Endodermal cell (in vitro differentiated cells): Measurements from ENCODE around the gene RPS6KA2. TPM values are rescaled to one million over a fixed set of nuclear protein-coding genes. Genes with fewer than 3 reads are reported as not detected.
A peak's percentile ranks its signal among the peaks of the same experiment; 100 is the strongest.

ENCODE experiments used
- DNase-seq: peaks from one replicate; pipeline ENCODE4 v3.0.0-alpha.2; 2017
- H3K27ac ChIP-seq: 2 replicates; pipeline ENCODE4 v1.5.1; 2013; ENCODE audit warnings: mild to moderate bottlenecking, low read depth, low read length, moderate library complexity
- H3K27me3 ChIP-seq: 2 replicates; pipeline ENCODE4 v1.6.1; 2013; ENCODE audit warnings: mild to moderate bottlenecking, low read length, moderate library complexity; ENCODE audit not compliant: insufficient read depth, control insufficient read depth, poor library complexity, severe bottlenecking
- H3K36me3 ChIP-seq: 2 replicates; pipeline ENCODE4 v1.7.0; 2013; ENCODE audit warnings: mild to moderate bottlenecking, low read length, moderate library complexity; ENCODE audit not compliant: control insufficient read depth, insufficient read depth
- H3K4me1 ChIP-seq: one replicate; pipeline ENCODE4 v1.7.0; 2013; ENCODE audit warnings: low read length; ENCODE audit not compliant: control insufficient read depth, insufficient read depth
- H3K4me3 ChIP-seq: 2 replicates; pipeline ENCODE4 v1.5.1; 2013; ENCODE audit warnings: mild to moderate bottlenecking, low read length, moderate library complexity
- H3K9ac ChIP-seq: 2 replicates; pipeline ENCODE4 v1.6.1; 2013; ENCODE audit warnings: mild to moderate bottlenecking, low read length, moderate library complexity; ENCODE audit not compliant: poor library complexity, severe bottlenecking; ENCODE audit errors: extremely low read depth
- H3K9me3 ChIP-seq: 2 replicates; pipeline ENCODE4 v1.6.1; 2013; ENCODE audit warnings: mild to moderate bottlenecking, low read length, moderate library complexity; ENCODE audit not compliant: control insufficient read depth
- H3K27ac Mint-ChIP-seq: 2 replicates; pipeline ENCODE4 v1.8.0; 2020; ENCODE audit warnings: mixed read lengths
- H3K27me3 Mint-ChIP-seq: 2 replicates; pipeline ENCODE4 v1.8.0; 2021; ENCODE audit warnings: mild to moderate bottlenecking, mixed read lengths; ENCODE audit not compliant: insufficient read depth
- H3K36me3 Mint-ChIP-seq: 2 replicates; pipeline ENCODE4 v1.8.0; 2020; ENCODE audit warnings: low read depth, mixed read lengths
- H3K4me1 Mint-ChIP-seq: 2 replicates; pipeline ENCODE4 v1.8.0; 2020; ENCODE audit warnings: mixed read lengths
- H3K4me3 Mint-ChIP-seq: 2 replicates; pipeline ENCODE4 v1.8.0; 2020; ENCODE audit warnings: mild to moderate bottlenecking, moderate library complexity, mixed read lengths
- H3K9me3 Mint-ChIP-seq: 2 replicates; pipeline ENCODE4 v1.8.0; 2020; ENCODE audit warnings: mild to moderate bottlenecking, mixed read lengths
- CTCF ChIP-seq: fragments of 200-600 bp; sonication (generic); conservative IDR thresholded peaks from 2 replicates; pipeline ENCODE4 v1.5.0; 2021; ENCODE audit warnings: antibody characterized with exemption, mild to moderate bottlenecking
- WGBS, 2 experiments: methylation state at CpG; one replicate each; pipeline versions ENCODE4 v1.1.5 to v1.1.7; 2013; ENCODE audit warnings: missing lambda C conversion rate in 2 of 2, mixed read lengths in 1 of 2; ENCODE audit not compliant: insufficient coverage in 1 of 2, insufficient read length in 1 of 2; 5-methylcytosine and 5-hydroxymethylcytosine counted together
- total RNA-seq, 2 donors: library from RNA; stranded (reverse); fragmentation: NEBNext Ultra II Directional in 1 of 2; extraction: Animal tissue kit (Norgen Biotek cat#: 25700) in 1 of 2; gene quantifications; 2 replicates in 1 of 2; 3 replicates in 1 of 2; pipeline ENCODE4 v1.2.1, GENCODE V29; 2021

The RPS6KA2 gene
- total RNA-seq, 2 donors from 2014 or later: 17.9 to 23.9 TPM

GRCh38 chr6:166515072-166515810 lies 111.8 kb downstream of the RPS6KA2 start:
- no peak overlapping the region for H3K27ac Mint-ChIP-seq
- Histone ChIP-seq H3K4me1 (no peaks in the 10 kb centered on the region), H3K27me3 (no peaks in the 10 kb centered on the region), H3K36me3 (peaks cover 6% of the 10 kb centered on the region), H3K9me3 (peaks cover 28% of the 10 kb centered on the region), H3K9ac (no peak overlapping the region), H3K4me3 (no peak overlapping the region), H3K27ac (no peak overlapping the region)
- peak; percentile 51 for TF ChIP-seq CTCF
- peaks cover 44% of the 10 kb centered on the region for H3K36me3 Mint-ChIP-seq
- H3K4me3 Mint-ChIP-seq: no peak overlapping the region
- peaks cover 27% of the 10 kb centered on the region for H3K9me3 Mint-ChIP-seq
- WGBS, 2 experiments: 85 to 88% methylated on average over 8 to 11 of the region's 11 CpGs
- no peaks in the 10 kb centered on the region for H3K27me3 Mint-ChIP-seq
- H3K4me1 Mint-ChIP-seq: peaks cover 17% of the 10 kb centered on the region
- peak; percentile 70 for DNase-seq

GRCh38 chr6:166514196-166514595 lies 112.9 kb downstream of the RPS6KA2 start:
- WGBS, 2 experiments: 90 to 94% methylated on average over 2 to 3 of the region's 3 CpGs
- Mint-ChIP-seq H3K4me3 (no peak overlapping the region), H3K36me3 (peaks cover 45% of the 10 kb centered on the region), H3K4me1 (peaks cover 17% of the 10 kb centered on the region), H3K27me3 (no peaks in the 10 kb centered on the region), H3K27ac (no peak overlapping the region), H3K9me3 (peaks cover 23% of the 10 kb centered on the region)
- no peak overlapping the region for H3K4me3 ChIP-seq
- peak; percentile 68 for DNase-seq
- peak; percentile 47 for TF ChIP-seq CTCF
- peaks cover 6% of the 10 kb centered on the region for H3K36me3 ChIP-seq
- H3K4me1 ChIP-seq: no peaks in the 10 kb centered on the region
- H3K9me3 ChIP-seq: peaks cover 25% of the 10 kb centered on the region
- no peak overlapping the region for H3K9ac ChIP-seq
- H3K27ac ChIP-seq: no peak overlapping the region
- H3K27me3 ChIP-seq: no peaks in the 10 kb centered on the region

- DNase-seq: no peak
Observed at GRCh38 chr6:166512567-166512966, 114.5 kb downstream of the RPS6KA2 start.

More at GRCh38 chr6:166512567-166512966, 114.5 kb downstream of the RPS6KA2 start:
- peaks cover 8% of the 10 kb centered on the region for H3K9me3 Mint-ChIP-seq
- Histone ChIP-seq H3K9ac (no peak overlapping the region), H3K27ac (no peak overlapping the region), H3K4me1 (no peaks in the 10 kb centered on the region), H3K9me3 (peaks cover 9% of the 10 kb centered on the region), H3K27me3 (no peaks in the 10 kb centered on the region), H3K36me3 (no peaks in the 10 kb centered on the region), H3K4me3 (no peak overlapping the region)
- WGBS, 2 experiments: 93 to 98% methylated on average over 7 to 8 of the region's 8 CpGs
- peak; percentile 22 for TF ChIP-seq CTCF
- H3K4me3 Mint-ChIP-seq: no peak overlapping the region
- no peak overlapping the region for H3K27ac Mint-ChIP-seq
- H3K27me3 Mint-ChIP-seq: no peaks in the 10 kb centered on the region
- peaks cover 33% of the 10 kb centered on the region for H3K36me3 Mint-ChIP-seq
- H3K4me1 Mint-ChIP-seq: peaks cover 17% of the 10 kb centered on the region
